Liver (tissue), 3 donors: ENCODE measurements around the gene TMEM98.

Experiments
- GABPA ChIP-seq, 2 donors: IDR thresholded peaks in 1 of 2; conservative IDR thresholded peaks in 1 of 2; 2 replicates each; pipeline ENCODE4 v1.6.1; 2016; ENCODE audit warnings: antibody characterized with exemption in 2 of 2, mild to moderate bottlenecking in 1 of 2, moderate library complexity in 1 of 2
- JUND ChIP-seq, 2 donors: IDR thresholded peaks; 2 replicates each; pipeline ENCODE4 v1.6.1; 2016; ENCODE audit warnings: antibody characterized with exemption in 2 of 2
- RXRA ChIP-seq, 2 donors: IDR thresholded peaks; 2 replicates each; pipeline ENCODE4 v1.6.1; 2017 to 2018; ENCODE audit warnings: antibody characterized with exemption in 2 of 2, mild to moderate bottlenecking in 1 of 2
- SP1 ChIP-seq: IDR thresholded peaks from 2 replicates; pipeline ENCODE4 v1.6.1; 2018; ENCODE audit warnings: antibody characterized with exemption, mild to moderate bottlenecking
- TAF1 ChIP-seq: conservative IDR thresholded peaks from 2 replicates; pipeline ENCODE4 v1.6.1; 2016; ENCODE audit warnings: antibody characterized with exemption, mild to moderate bottlenecking
- TF ChIP-seq, protein P1 (sequence below): fragments of 150-350 bp; IDR thresholded peaks from 2 replicates; pipeline ENCODE4 v1.5.1; 2017; ENCODE audit warnings: improper control_type of control experiment, low read depth, low read length; ENCODE audit not compliant: missing input control
- TF ChIP-seq, protein P2 (sequence below): IDR thresholded peaks from 2 replicates; pipeline ENCODE4 v1.6.1; 2016; ENCODE audit warnings: antibody characterized with exemption, mild to moderate bottlenecking
- TF ChIP-seq, protein P3 (sequence below): IDR thresholded peaks from 2 replicates; pipeline ENCODE4 v1.6.1; 2016; ENCODE audit warnings: antibody characterized with exemption
- TF ChIP-seq, protein P4 (sequence below): IDR thresholded peaks from 2 replicates; pipeline ENCODE4 v1.6.1; 2016; ENCODE audit warnings: antibody characterized with exemption
- TF ChIP-seq, protein P5 (sequence below): IDR thresholded peaks from 2 replicates; pipeline ENCODE4 v1.6.1; 2016; ENCODE audit warnings: antibody characterized with exemption
- donor health status: healthy.
- donor health status: healthy.

DNA sequence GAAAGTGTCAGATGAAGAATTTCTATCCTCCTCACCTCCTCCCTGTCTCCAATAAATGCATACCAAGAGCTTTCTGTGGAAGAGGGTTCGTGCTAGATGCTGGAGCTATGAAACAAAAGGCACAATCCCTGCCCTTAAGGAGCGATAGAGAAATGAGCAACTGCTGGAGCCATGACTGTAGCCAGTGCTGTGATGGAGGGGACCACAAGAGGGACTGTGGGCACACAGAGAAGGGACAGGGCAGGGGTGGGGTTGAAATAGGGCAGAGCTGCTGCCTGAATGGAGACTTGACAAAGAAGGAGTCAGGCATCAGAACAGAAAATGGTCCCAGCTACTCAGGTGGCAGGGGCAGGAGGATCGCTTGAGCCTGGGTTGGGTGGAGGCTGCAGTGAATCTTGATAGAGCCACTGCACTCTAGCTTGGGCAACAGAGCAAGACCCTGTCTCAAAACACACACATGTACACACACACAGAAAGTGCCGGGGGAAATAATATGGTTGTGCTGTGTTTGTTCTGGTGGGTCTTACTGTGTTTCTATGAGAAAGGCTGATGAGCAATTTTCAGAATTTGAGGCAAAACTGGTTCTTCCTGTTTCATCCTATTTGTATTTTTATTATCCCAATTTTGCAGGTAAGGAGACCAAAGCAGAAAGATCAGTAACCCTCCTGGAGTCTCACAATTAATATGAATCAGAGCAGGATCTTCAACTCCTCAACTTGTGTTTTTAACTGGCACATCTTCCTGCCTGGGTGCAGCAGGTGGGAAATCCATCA lies 16.5 kb downstream of the TMEM98 start:
- TF ChIP-seq, protein P1, sequence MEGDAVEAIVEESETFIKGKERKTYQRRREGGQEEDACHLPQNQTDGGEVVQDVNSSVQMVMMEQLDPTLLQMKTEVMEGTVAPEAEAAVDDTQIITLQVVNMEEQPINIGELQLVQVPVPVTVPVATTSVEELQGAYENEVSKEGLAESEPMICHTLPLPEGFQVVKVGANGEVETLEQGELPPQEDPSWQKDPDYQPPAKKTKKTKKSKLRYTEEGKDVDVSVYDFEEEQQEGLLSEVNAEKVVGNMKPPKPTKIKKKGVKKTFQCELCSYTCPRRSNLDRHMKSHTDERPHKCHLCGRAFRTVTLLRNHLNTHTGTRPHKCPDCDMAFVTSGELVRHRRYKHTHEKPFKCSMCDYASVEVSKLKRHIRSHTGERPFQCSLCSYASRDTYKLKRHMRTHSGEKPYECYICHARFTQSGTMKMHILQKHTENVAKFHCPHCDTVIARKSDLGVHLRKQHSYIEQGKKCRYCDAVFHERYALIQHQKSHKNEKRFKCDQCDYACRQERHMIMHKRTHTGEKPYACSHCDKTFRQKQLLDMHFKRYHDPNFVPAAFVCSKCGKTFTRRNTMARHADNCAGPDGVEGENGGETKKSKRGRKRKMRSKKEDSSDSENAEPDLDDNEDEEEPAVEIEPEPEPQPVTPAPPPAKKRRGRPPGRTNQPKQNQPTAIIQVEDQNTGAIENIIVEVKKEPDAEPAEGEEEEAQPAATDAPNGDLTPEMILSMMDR = no peak
- TF ChIP-seq RXRA (IDR thresholded peaks at IDR 0.05) (no peak), SP1 (no peak), JUND (IDR thresholded peaks at IDR 0.05) (no peak), TAF1 (no peak), GABPA (IDR thresholded peaks at IDR 0.05 in 1 of 2, conservative IDR thresholded peaks at IDR 0.05 in 1 of 2) (no peak)
- TF ChIP-seq, protein P2, sequence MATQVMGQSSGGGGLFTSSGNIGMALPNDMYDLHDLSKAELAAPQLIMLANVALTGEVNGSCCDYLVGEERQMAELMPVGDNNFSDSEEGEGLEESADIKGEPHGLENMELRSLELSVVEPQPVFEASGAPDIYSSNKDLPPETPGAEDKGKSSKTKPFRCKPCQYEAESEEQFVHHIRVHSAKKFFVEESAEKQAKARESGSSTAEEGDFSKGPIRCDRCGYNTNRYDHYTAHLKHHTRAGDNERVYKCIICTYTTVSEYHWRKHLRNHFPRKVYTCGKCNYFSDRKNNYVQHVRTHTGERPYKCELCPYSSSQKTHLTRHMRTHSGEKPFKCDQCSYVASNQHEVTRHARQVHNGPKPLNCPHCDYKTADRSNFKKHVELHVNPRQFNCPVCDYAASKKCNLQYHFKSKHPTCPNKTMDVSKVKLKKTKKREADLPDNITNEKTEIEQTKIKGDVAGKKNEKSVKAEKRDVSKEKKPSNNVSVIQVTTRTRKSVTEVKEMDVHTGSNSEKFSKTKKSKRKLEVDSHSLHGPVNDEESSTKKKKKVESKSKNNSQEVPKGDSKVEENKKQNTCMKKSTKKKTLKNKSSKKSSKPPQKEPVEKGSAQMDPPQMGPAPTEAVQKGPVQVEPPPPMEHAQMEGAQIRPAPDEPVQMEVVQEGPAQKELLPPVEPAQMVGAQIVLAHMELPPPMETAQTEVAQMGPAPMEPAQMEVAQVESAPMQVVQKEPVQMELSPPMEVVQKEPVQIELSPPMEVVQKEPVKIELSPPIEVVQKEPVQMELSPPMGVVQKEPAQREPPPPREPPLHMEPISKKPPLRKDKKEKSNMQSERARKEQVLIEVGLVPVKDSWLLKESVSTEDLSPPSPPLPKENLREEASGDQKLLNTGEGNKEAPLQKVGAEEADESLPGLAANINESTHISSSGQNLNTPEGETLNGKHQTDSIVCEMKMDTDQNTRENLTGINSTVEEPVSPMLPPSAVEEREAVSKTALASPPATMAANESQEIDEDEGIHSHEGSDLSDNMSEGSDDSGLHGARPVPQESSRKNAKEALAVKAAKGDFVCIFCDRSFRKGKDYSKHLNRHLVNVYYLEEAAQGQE = no peak
- TF ChIP-seq, protein P3, sequence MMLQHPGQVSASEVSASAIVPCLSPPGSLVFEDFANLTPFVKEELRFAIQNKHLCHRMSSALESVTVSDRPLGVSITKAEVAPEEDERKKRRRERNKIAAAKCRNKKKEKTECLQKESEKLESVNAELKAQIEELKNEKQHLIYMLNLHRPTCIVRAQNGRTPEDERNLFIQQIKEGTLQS = no peak
- TF ChIP-seq, protein P4, sequence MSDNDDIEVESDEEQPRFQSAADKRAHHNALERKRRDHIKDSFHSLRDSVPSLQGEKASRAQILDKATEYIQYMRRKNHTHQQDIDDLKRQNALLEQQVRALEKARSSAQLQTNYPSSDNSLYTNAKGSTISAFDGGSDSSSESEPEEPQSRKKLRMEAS = no peak
- TF ChIP-seq, protein P5, sequence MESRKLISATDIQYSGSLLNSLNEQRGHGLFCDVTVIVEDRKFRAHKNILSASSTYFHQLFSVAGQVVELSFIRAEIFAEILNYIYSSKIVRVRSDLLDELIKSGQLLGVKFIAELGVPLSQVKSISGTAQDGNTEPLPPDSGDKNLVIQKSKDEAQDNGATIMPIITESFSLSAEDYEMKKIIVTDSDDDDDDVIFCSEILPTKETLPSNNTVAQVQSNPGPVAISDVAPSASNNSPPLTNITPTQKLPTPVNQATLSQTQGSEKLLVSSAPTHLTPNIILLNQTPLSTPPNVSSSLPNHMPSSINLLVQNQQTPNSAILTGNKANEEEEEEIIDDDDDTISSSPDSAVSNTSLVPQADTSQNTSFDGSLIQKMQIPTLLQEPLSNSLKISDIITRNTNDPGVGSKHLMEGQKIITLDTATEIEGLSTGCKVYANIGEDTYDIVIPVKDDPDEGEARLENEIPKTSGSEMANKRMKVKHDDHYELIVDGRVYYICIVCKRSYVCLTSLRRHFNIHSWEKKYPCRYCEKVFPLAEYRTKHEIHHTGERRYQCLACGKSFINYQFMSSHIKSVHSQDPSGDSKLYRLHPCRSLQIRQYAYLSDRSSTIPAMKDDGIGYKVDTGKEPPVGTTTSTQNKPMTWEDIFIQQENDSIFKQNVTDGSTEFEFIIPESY = no peak
